ENCODE measurements around the gene PAPPA2.

DNA sequence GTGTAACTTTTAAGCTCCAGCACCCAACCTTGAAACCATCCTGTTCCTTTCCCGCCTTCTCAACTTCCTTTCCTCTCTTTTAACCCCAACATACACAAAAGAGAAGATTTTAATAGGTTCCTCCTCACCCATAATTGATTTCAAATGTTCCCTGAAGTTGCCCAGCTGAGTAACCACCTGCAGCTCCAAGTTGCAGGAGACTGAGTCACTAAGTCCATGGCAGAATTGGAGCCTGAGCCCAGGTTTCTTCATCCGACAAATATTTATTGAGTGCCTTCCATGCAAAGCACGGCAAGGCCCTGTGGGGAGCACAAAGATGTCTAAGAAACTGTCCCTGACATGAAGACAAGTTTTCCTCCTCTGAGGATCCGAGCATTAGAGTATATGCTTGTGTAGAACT, 97.7 kb downstream of the PAPPA2 start:
- TF ChIP-seq EP300 (IDR thresholded peaks at IDR 0.05) (no peak), POLR2AphosphoS5 (IDR thresholded peaks at IDR 0.05) (no peak)
- TF ChIP-seq, protein P1, sequence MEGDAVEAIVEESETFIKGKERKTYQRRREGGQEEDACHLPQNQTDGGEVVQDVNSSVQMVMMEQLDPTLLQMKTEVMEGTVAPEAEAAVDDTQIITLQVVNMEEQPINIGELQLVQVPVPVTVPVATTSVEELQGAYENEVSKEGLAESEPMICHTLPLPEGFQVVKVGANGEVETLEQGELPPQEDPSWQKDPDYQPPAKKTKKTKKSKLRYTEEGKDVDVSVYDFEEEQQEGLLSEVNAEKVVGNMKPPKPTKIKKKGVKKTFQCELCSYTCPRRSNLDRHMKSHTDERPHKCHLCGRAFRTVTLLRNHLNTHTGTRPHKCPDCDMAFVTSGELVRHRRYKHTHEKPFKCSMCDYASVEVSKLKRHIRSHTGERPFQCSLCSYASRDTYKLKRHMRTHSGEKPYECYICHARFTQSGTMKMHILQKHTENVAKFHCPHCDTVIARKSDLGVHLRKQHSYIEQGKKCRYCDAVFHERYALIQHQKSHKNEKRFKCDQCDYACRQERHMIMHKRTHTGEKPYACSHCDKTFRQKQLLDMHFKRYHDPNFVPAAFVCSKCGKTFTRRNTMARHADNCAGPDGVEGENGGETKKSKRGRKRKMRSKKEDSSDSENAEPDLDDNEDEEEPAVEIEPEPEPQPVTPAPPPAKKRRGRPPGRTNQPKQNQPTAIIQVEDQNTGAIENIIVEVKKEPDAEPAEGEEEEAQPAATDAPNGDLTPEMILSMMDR (IDR thresholded peaks at IDR 0.05): no peak

All from stomach (tissue), 4 donors.